IMR-90 (cell line): ENCODE measurements around the gene R3HDM4. TPM values are rescaled to one million over a fixed set of nuclear protein-coding genes. Genes with fewer than 3 reads are reported as not detected.
A peak's percentile ranks its signal among the peaks of the same experiment; 100 is the strongest.

Source experiments
- ATAC-seq: fragments of 200-7000 bp; cut with Tn5 transposase; 2 replicates; pipeline ENCODE4 v1.9.1; 2020; ENCODE audit warnings: low read depth, mild to moderate bottlenecking, moderate library complexity
- BruUV-seq: library from RNA; stranded (reverse); fragments of 400-500 nt; replicated peaks from 2 replicates; lab custom pipeline; 2021; lab: Mats Ljungman, UMichigan
- CTCF ChIA-PET: fragments of 300-600 bp; formaldehyde crosslinking; extraction: SDS; loops from one replicate; lab custom pipeline; 2021; ENCODE audit warnings: antibody characterized with exemption; lab: Yijun Ruan, JAX
- POLR2A ChIA-PET: fragments of 300-600 bp; sonication (Branson Sonifier 250); formaldehyde crosslinking; loops from one replicate; lab custom pipeline; 2022; ENCODE audit warnings: antibody characterized with exemption; ENCODE audit not compliant: unreplicated experiment; lab: Charles Lee
- DNase-seq: peaks from one replicate; pipeline ENCODE4 v3.0.0; 2013
- H2AFZ ChIP-seq: replicated peaks from 2 replicates; pipeline ENCODE3; 2013; ENCODE audit warnings: low read length, mild to moderate bottlenecking; ENCODE audit not compliant: poor library complexity
- H2AK5ac ChIP-seq: 2 replicates; pipeline ENCODE4 v1.6.1; 2013; ENCODE audit warnings: low read depth, low read length, inconsistent platforms
- H2AK9ac ChIP-seq: replicated peaks from 2 replicates; pipeline ENCODE3; 2013; ENCODE audit warnings: mild to moderate bottlenecking, low read depth, low read length, moderate library complexity; ENCODE audit not compliant: poor library complexity
- H2BK120ac ChIP-seq: 2 replicates; pipeline ENCODE4 v1.6.1; 2013; ENCODE audit warnings: low read depth, low read length, inconsistent platforms
- H2BK15ac ChIP-seq: 3 replicates; pipeline ENCODE4 v1.6.1; 2013; ENCODE audit warnings: low read depth, low read length, inconsistent platforms
- H2BK20ac ChIP-seq: 2 replicates; pipeline ENCODE4 v1.6.1; 2013; ENCODE audit warnings: low read depth, mild to moderate bottlenecking, inconsistent platforms, low read length, moderate library complexity
- H2BK5ac ChIP-seq: 2 replicates; pipeline ENCODE4 v1.6.1; 2013; ENCODE audit warnings: mild to moderate bottlenecking, low read depth, low read length, inconsistent platforms; ENCODE audit not compliant: poor library complexity, severe bottlenecking
- H3K14ac ChIP-seq: replicated peaks from 2 replicates; pipeline ENCODE4 v1.6.1; 2013; ENCODE audit warnings: low read depth, low read length, inconsistent platforms
- H3K18ac ChIP-seq: 2 replicates; pipeline ENCODE4 v1.6.1; 2013; ENCODE audit warnings: low read depth, low read length, control low read depth
- H3K23ac ChIP-seq: 2 replicates; pipeline ENCODE4 v1.6.1; 2013; ENCODE audit warnings: low read depth, low read length, inconsistent platforms
- H3K27ac ChIP-seq: 2 replicates; pipeline ENCODE4 v1.5.1; 2013; ENCODE audit warnings: mild to moderate bottlenecking, control low read depth, low read length; ENCODE audit not compliant: insufficient read depth
- H3K27me3 ChIP-seq: 2 replicates; pipeline ENCODE4 v1.6.1; 2013; ENCODE audit warnings: low read length; ENCODE audit not compliant: control insufficient read depth, insufficient read depth
- H3K36me3 ChIP-seq: 2 replicates; pipeline ENCODE4 v1.6.1; 2013; ENCODE audit warnings: low read length, mixed read lengths; ENCODE audit not compliant: control insufficient read depth, insufficient read depth
- H3K4ac ChIP-seq: 2 replicates; pipeline ENCODE4 v1.6.1; 2013; ENCODE audit warnings: low read depth, low read length, inconsistent platforms
- H3K4me1 ChIP-seq: 2 replicates; pipeline ENCODE4 v1.6.1; 2013; ENCODE audit warnings: low read length, mixed read lengths; ENCODE audit not compliant: control insufficient read depth, insufficient read depth
- H3K4me2 ChIP-seq: 2 replicates; pipeline ENCODE4 v1.6.1; 2013; ENCODE audit warnings: low read depth, mild to moderate bottlenecking, control low read depth, low read length, moderate library complexity
- H3K4me3 ChIP-seq: 2 replicates; pipeline ENCODE4 v1.5.1; 2013; ENCODE audit warnings: low read depth, mild to moderate bottlenecking, control low read depth, low read length, moderate library complexity; ENCODE audit not compliant: insufficient read depth
- H3K56ac ChIP-seq: 2 replicates; pipeline ENCODE4 v1.6.1; 2013; ENCODE audit warnings: low read length, inconsistent platforms; ENCODE audit not compliant: insufficient read depth; ENCODE audit errors: extremely low read depth
- H3K79me1 ChIP-seq, 2 experiments: 2 replicates each; pipeline ENCODE4 v1.6.1; 2013; ENCODE audit warnings: low read length in 2 of 2, inconsistent platforms in 1 of 2, low read depth in 1 of 2
- H3K9ac ChIP-seq: 2 replicates; pipeline ENCODE4 v1.6.1; 2013; ENCODE audit warnings: low read depth, low read length, control low read depth
- H3K9me1 ChIP-seq: 2 replicates; pipeline ENCODE4 v1.6.1; 2013; ENCODE audit warnings: low read length, inconsistent platforms; ENCODE audit not compliant: insufficient read depth
- H3K9me3 ChIP-seq: 2 replicates; pipeline ENCODE4 v1.6.1; 2013; ENCODE audit warnings: low read length; ENCODE audit not compliant: control insufficient read depth, insufficient read depth
- H4K20me1 ChIP-seq: 2 replicates; pipeline ENCODE4 v1.6.1; 2013; ENCODE audit warnings: low read length, inconsistent platforms; ENCODE audit not compliant: insufficient read depth
- H4K5ac ChIP-seq: 2 replicates; pipeline ENCODE4 v1.6.1; 2013; ENCODE audit warnings: mild to moderate bottlenecking, low read depth, low read length, control low read depth
- H4K8ac ChIP-seq, 2 experiments: 2 replicates each; pipeline ENCODE4 v1.6.1; 2013; ENCODE audit warnings: low read depth in 2 of 2, low read length in 2 of 2, control low read depth in 1 of 2, inconsistent platforms in 1 of 2
- H4K91ac ChIP-seq: 2 replicates; pipeline ENCODE4 v1.6.1; 2013; ENCODE audit warnings: low read depth, low read length, inconsistent platforms; ENCODE audit not compliant: insufficient read depth
- FOS ChIP-seq: fragments of 150-350 bp; IDR thresholded peaks from 2 replicates; pipeline ENCODE4 v1.6.1; 2016; ENCODE audit warnings: low read depth, low read length
- MAZ ChIP-seq: IDR thresholded peaks from 2 replicates; pipeline ENCODE4 v1.6.1; 2012; ENCODE audit warnings: low read depth, mild to moderate bottlenecking, low read length, improper control_type of control experiment, moderate library complexity, borderline replicate concordance
- MXI1 ChIP-seq: IDR thresholded peaks from 2 replicates; pipeline ENCODE4 v1.6.1; 2012; ENCODE audit warnings: low read depth, mild to moderate bottlenecking, low read length, moderate library complexity, borderline replicate concordance
- NFE2L2 ChIP-seq: fragments of 150-350 bp; IDR thresholded peaks from 2 replicates; pipeline ENCODE4 v1.6.1; 2016; ENCODE audit warnings: low read depth, mild to moderate bottlenecking, low read length
- WGBS, 2 experiments: methylation state at CpG; one replicate each; pipeline versions ENCODE4 v1.1.5 to v1.1.7; 2013; ENCODE audit warnings: missing lambda C conversion rate in 2 of 2; ENCODE audit not compliant: insufficient read length in 1 of 2; ENCODE audit errors: extremely low coverage in 2 of 2; 5-methylcytosine and 5-hydroxymethylcytosine counted together
- dilution Hi-C: fragments of 300-500 bp; cut with HindIII; formaldehyde crosslinking; loops from one replicate; pipeline ENCODE4 v1.14.3; 2018; ENCODE audit warnings: low sequenced_read_pairs; ENCODE audit not compliant: unreplicated experiment
- in situ Hi-C: fragments of 300-500 bp; cut with MboI; formaldehyde crosslinking; loops from 3 replicates; pipeline ENCODE4 v1.14.3; 2019; ENCODE audit warnings: low sequenced_read_pairs, inconsistent platforms, mixed read lengths
- intact Hi-C: fragments of 100-400 bp; cut with micrococcal nuclease; formaldehyde crosslinking; loops from 2 replicates; pipeline ENCODE4 v1.10.0; 2022
- polyA plus RNA-seq, 3 experiments: library from polyadenylated mRNA; depleted of rRNA; stranded (reverse); fragments of >200 nt; gene quantifications; 2 replicates each; pipeline ENCODE4 v1.2.3, GENCODE V29; 2012; ENCODE audit warnings: low replicate concordance in 1 of 3
- total RNA-seq: library from RNA; depleted of rRNA; stranded (reverse); fragments of >200 nt; gene quantifications from 2 replicates; pipeline ENCODE4 v1.2.3, GENCODE V29; 2012
- TF ChIP-seq, protein P1 (sequence below): fragments of 150-350 bp; IDR thresholded peaks from 2 replicates; pipeline ENCODE4 v1.6.1; 2016; ENCODE audit warnings: low read depth, mild to moderate bottlenecking, low read length, moderate library complexity, borderline replicate concordance

Gene R3HDM4
- total and polyA plus RNA-seq, 2 of the 4 experiments (the other 2 are of a cell fraction), result 9.0 to 51.5 TPM

DNA sequence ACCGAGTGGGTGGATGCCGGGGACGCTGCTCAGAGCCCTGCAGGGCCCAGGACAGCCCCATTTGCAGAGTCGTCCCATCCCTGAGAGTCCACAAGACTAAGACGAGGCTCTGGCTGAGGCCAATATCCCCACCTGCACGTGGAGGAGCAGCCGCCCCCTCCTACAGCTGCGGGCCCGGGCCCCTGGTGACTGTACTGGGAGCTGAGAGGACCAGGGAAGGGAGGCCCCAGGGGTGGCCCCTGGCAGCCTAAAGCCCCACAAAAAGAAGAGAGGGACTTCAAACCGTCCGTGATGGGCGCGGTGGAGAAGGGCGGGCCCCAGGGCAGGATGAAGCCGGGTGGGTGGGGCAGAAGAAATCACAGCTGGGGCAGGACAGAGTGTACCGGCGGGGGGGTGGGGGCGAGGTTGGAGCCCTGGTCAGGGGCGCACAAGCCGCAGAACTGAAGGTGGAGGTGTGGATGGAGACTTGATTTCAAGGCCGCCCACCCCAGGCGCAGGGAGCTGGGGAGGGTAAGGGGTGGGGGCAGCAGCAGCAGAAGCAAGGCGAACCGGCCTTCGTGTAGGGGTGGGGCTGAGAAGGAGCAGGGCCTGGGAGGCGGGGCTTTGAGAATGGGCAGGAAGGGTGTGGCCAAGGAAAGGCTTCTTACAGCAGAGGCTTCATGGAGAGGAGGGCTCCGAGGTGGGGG is 40.6 kb downstream of the R3HDM4 start:
- peak; percentile 47 for ATAC-seq
- Histone ChIP-seq H4K8ac (no peak overlapping the region), H2BK120ac (no peak overlapping the region), H3K23ac (no peak overlapping the region), H3K9me3 (no peaks in the 10 kb centered on the region), H3K4me2 (no peak overlapping the region), H3K4me3 (no peak overlapping the region), H3K9me1 (no peaks in the 10 kb centered on the region; the same call in 1 of the 2 replicates), H2BK20ac (no peak overlapping the region), H2AK5ac (no peak overlapping the region), H3K9ac (no peak overlapping the region), H3K56ac (no peak overlapping the region), H3K14ac (no peak overlapping the region), H2BK5ac (no peak overlapping the region), H3K4me1 (peaks cover 22% of the 10 kb centered on the region), H2BK15ac (no peak overlapping the region), H4K5ac (no peak overlapping the region), H3K79me1 (peaks cover 5 to 21% of the 10 kb centered on the region in 2 experiments; a peak in 2 of 4 replicates), H3K36me3 (peaks cover 44% of the 10 kb centered on the region), H3K27me3 (no peaks in the 10 kb centered on the region), H2AFZ (peak overlapping the region; percentile 43), H4K91ac (no peak overlapping the region), H4K20me1 (peaks cover 20% of the 10 kb centered on the region), H3K4ac (peak overlapping the region; percentile 27; the same call in 1 of the 2 replicates), H3K18ac (no peak overlapping the region), H2AK9ac (peak overlapping the region; percentile 42), H3K27ac (no peak overlapping the region)
- in situ Hi-C loops, result no loop called here
- ChIA-PET POLR2A (no interaction called here), CTCF (no interaction called here)
- intact Hi-C loops, result no loop called here
- DNase-seq, result peak; percentile 38
- dilution Hi-C loops, result no loop called here
- TF ChIP-seq NFE2L2 (no peak), MXI1 (no peak), MAZ (no peak), FOS (no peak)
- TF ChIP-seq, protein P1, sequence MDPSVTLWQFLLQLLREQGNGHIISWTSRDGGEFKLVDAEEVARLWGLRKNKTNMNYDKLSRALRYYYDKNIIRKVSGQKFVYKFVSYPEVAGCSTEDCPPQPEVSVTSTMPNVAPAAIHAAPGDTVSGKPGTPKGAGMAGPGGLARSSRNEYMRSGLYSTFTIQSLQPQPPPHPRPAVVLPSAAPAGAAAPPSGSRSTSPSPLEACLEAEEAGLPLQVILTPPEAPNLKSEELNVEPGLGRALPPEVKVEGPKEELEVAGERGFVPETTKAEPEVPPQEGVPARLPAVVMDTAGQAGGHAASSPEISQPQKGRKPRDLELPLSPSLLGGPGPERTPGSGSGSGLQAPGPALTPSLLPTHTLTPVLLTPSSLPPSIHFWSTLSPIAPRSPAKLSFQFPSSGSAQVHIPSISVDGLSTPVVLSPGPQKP, result no peak
- no TSS peak for BruUV-seq
- 80% methylated on average over 4 of the region's 27 CpGs; no CpG with 5 or more reads in 1 of the 2 experiments for WGBS, 2 experiments
